OCI-LY7 (cell line): ENCODE measurements around the gene STX11. TPM values are rescaled to one million over a fixed set of nuclear protein-coding genes. Genes with fewer than 3 reads are reported as not detected.

Source experiments
- BruUV-seq: library from RNA; stranded (reverse); fragments of 400-500 nt; replicated peaks from 2 replicates; lab custom pipeline; 2021; lab: Mats Ljungman, UMichigan
- CTCF ChIA-PET: fragments of 300-600 bp; sonication (Branson Sonifier 250); formaldehyde crosslinking; loops from one replicate; lab custom pipeline; 2022; ENCODE audit warnings: antibody characterized with exemption; ENCODE audit not compliant: unreplicated experiment; lab: Charles Lee
- POLR2A ChIA-PET: fragments of 300-600 bp; sonication (Branson Sonifier 250); formaldehyde crosslinking; loops from one replicate; lab custom pipeline; 2022; ENCODE audit warnings: antibody characterized with exemption; lab: Charles Lee
- DNase-seq: peaks from one replicate; pipeline ENCODE4 v3.0.0-alpha.2; 2015; ENCODE audit warnings: low spot score
- H2AFZ ChIP-seq: fragments of 200-600 bp; sonication (generic), shearing (Covaris generic); 2 replicates; pipeline ENCODE4 v1.6.1; 2014; ENCODE audit warnings: mild to moderate bottlenecking, antibody characterized with exemption, low read length, moderate library complexity
- H3K27ac ChIP-seq: fragments of 200-600 bp; sonication (generic); 2 replicates; pipeline ENCODE4 v1.5.1; 2014; ENCODE audit warnings: mixed run types, low read depth, mild to moderate bottlenecking, moderate library complexity, low read length, inconsistent platforms; ENCODE audit not compliant: poor library complexity, severe bottlenecking
- H3K36me3 ChIP-seq: fragments of 200-600 bp; sonication (generic); 2 replicates; pipeline ENCODE4 v1.6.1; 2014; ENCODE audit warnings: mild to moderate bottlenecking, antibody characterized with exemption, low read length, moderate library complexity, mixed read lengths; ENCODE audit not compliant: insufficient read depth
- H3K4me1 ChIP-seq: fragments of 200-600 bp; sonication (generic); 2 replicates; pipeline ENCODE4 v1.5.1; 2014; ENCODE audit warnings: mild to moderate bottlenecking, low read length; ENCODE audit not compliant: insufficient read depth, poor library complexity, severe bottlenecking
- H3K4me2 ChIP-seq: fragments of 200-600 bp; sonication (generic); 2 replicates; pipeline ENCODE4 v1.6.1; 2014; ENCODE audit warnings: mild to moderate bottlenecking, low read length
- H3K4me3 ChIP-seq: fragments of 200-600 bp; sonication (generic); 2 replicates; pipeline ENCODE4 v1.5.1; 2014; ENCODE audit warnings: mild to moderate bottlenecking, low read depth, low read length; ENCODE audit not compliant: poor library complexity, severe bottlenecking
- H3K79me2 ChIP-seq: fragments of 200-600 bp; sonication (generic); 2 replicates; pipeline ENCODE4 v1.6.1; 2016; ENCODE audit warnings: low read depth, mild to moderate bottlenecking, low read length, moderate library complexity, mixed read lengths; ENCODE audit not compliant: insufficient read depth
- H3K9me2 ChIP-seq: fragments of 200-600 bp; sonication (generic); 2 replicates; pipeline ENCODE4 v1.6.1; 2016; ENCODE audit warnings: mild to moderate bottlenecking, low read length, mixed read lengths; ENCODE audit not compliant: insufficient read depth
- H3K9me3 ChIP-seq: fragments of 200-600 bp; sonication (generic); 2 replicates; pipeline ENCODE4 v1.6.1; 2014; ENCODE audit warnings: mild to moderate bottlenecking, mixed run types, low read length, mixed read lengths
- H4K20me1 ChIP-seq: fragments of 200-600 bp; sonication (generic); 2 replicates; pipeline ENCODE4 v1.6.1; 2014; ENCODE audit warnings: mild to moderate bottlenecking, antibody characterized with exemption, low read length, moderate library complexity, mixed read lengths; ENCODE audit not compliant: insufficient read depth
- CTCF ChIP-seq: fragments of 200-600 bp; sonication (generic); conservative IDR thresholded peaks from 2 replicates; pipeline ENCODE4 v1.5.1; 2014; ENCODE audit warnings: mild to moderate bottlenecking, antibody characterized with exemption, low read length, moderate library complexity, mixed read lengths
- EZH2phosphoT487 ChIP-seq: fragments of 200-600 bp; sonication (generic); IDR thresholded peaks from 2 replicates; pipeline ENCODE4 v1.6.1; 2018; ENCODE audit warnings: low read depth, borderline replicate concordance, mild to moderate bottlenecking, mixed run types, antibody characterized with exemption, low read length, moderate library complexity, mixed read lengths
- intact Hi-C: fragments of 100-400 bp; cut with micrococcal nuclease; formaldehyde crosslinking; loops from one replicate; pipeline ENCODE4 v1.10.0; 2022; ENCODE audit not compliant: unreplicated experiment
- total RNA-seq, 2 experiments: library from RNA; depleted of rRNA in 1 of 2; stranded (reverse); fragments of >200 nt in 1 of 2; shearing (Covaris generic) in 1 of 2; gene quantifications; 2 replicates each; pipeline ENCODE4 v1.2.3, GENCODE V29; 2014 to 2022

The STX11 gene
- total RNA-seq, 2 experiments from 2014 or later: 0.16 to 1.1 TPM

- H3K79me2 ChIP-seq: no peaks in the 10 kb centered on the region
- no peak overlapping the region for H3K27ac ChIP-seq
- CTCF ChIA-PET: interaction anchor here (0.6 kb wide), 1 partner anchor 8 kb away, joined by 3 read pairs; no protein-coding TSS in a partner anchor
- no peaks in the 10 kb centered on the region for H3K4me1 ChIP-seq
- no peak overlapping the region for H3K4me2 ChIP-seq
- H4K20me1 ChIP-seq: no peaks in the 10 kb centered on the region
- DNase-seq: no peak
- no peak overlapping the region for H3K4me3 ChIP-seq
- no peaks in the 10 kb centered on the region for H3K9me2 ChIP-seq
- no TSS peak for BruUV-seq
- POLR2A ChIA-PET: no interaction called here
- H3K36me3 ChIP-seq: no peaks in the 10 kb centered on the region
- intact Hi-C loops: no loop called here
- H2AFZ ChIP-seq: no peak overlapping the region
- no peaks in the 10 kb centered on the region for H3K9me3 ChIP-seq
- no peak for TF ChIP-seq CTCF
- no peak for TF ChIP-seq EZH2phosphoT487
Observed at GRCh38 chr6:144189351-144189750, 39.0 kb downstream of the STX11 start.

GRCh38 chr6:144190080-144190479, 39.8 kb downstream of the STX11 start:
- Histone ChIP-seq H3K4me3 (no peak overlapping the region), H3K4me1 (no peaks in the 10 kb centered on the region), H3K79me2 (no peaks in the 10 kb centered on the region), H2AFZ (no peak overlapping the region), H3K9me2 (no peaks in the 10 kb centered on the region), H3K9me3 (no peaks in the 10 kb centered on the region), H3K4me2 (no peak overlapping the region), H4K20me1 (no peaks in the 10 kb centered on the region), H3K27ac (no peak overlapping the region), H3K36me3 (no peaks in the 10 kb centered on the region)
- ChIA-PET POLR2A (no interaction called here), CTCF (no interaction called here)
- intact Hi-C loops: no loop called here
- BruUV-seq: no TSS peak
- DNase-seq: no peak
- TF ChIP-seq EZH2phosphoT487: no peak
- no peak for TF ChIP-seq CTCF

- H3K4me2 ChIP-seq: no peak overlapping the region
- ChIA-PET CTCF (no interaction called here), POLR2A (no interaction called here)
- no peaks in the 10 kb centered on the region for H3K36me3 ChIP-seq
- H2AFZ ChIP-seq: no peak overlapping the region
- no peak overlapping the region for H3K4me3 ChIP-seq
- no peaks in the 10 kb centered on the region for H4K20me1 ChIP-seq
- H3K27ac ChIP-seq: no peak overlapping the region
- TF ChIP-seq EZH2phosphoT487 (no peak), CTCF (no peak)
- intact Hi-C loops: no loop called here
- no peaks in the 10 kb centered on the region for H3K9me3 ChIP-seq
- DNase-seq: no peak
- H3K4me1 ChIP-seq: no peaks in the 10 kb centered on the region
- H3K9me2 ChIP-seq: no peaks in the 10 kb centered on the region
- no TSS peak for BruUV-seq
- H3K79me2 ChIP-seq: no peaks in the 10 kb centered on the region
Observed at GRCh38 chr6:144190593-144190992, 40.3 kb downstream of the STX11 start.
